Measurements from ENCODE around the gene KCNG4.

GRCh38 chr16:84272740-84273320 lies 33.0 kb upstream of the KCNG4 start:
- TF ChIP-seq CTCF (conservative IDR thresholded peaks at IDR 0.05; ENCODE audit: low read length) (no peak), EZH2phosphoT487 (IDR thresholded peaks at IDR 0.05; ENCODE audit: borderline replicate concordance) (no peak)

Measured in Loucy (cell line).